K562 (cell line): ENCODE results near the gene CRYGB. TPM values are rescaled to one million over a fixed set of nuclear protein-coding genes. Genes with fewer than 3 reads are reported as not detected.
A peak's percentile ranks its signal among the peaks of the same experiment; 100 is the strongest.

Experiments
- ATAC-seq: fragments of 200-7000 bp; cut with Tn5 transposase; 3 replicates; pipeline ENCODE4 v1.9.1; 2020; ENCODE audit warnings: moderate library complexity
- BruUV-seq: library from RNA; stranded (reverse); fragments of 400-500 nt; replicated peaks from 2 replicates; lab custom pipeline; 2021; lab: Mats Ljungman, UMichigan
- CTCF ChIA-PET: fragments of 300-600 bp; formaldehyde crosslinking; extraction: SDS; loops from one replicate; lab custom pipeline; 2021; ENCODE audit warnings: low intra/inter-chr PET ratio; lab: Yijun Ruan, JAX
- POLR2A ChIA-PET: fragments of 300-600, 350-650 bp; sonication (Branson Sonifier 250); formaldehyde crosslinking; extraction: SDS; loops from one replicate; lab custom pipeline; 2021; ENCODE audit warnings: antibody characterized with exemption, inconsistent platforms; lab: Yijun Ruan, JAX
- DNase-seq, 4 experiments: peaks; one replicate each; pipeline versions ENCODE4 v3.0.0 to v3.0.0-alpha.2; 2011 to 2018; ENCODE audit warnings: low spot score in 3 of 4, mixed read lengths in 3 of 4; ENCODE audit errors: extremely low read depth in 1 of 4
- FAIRE-seq: peaks from 2 replicates; lab custom pipeline; 2011; peaks lifted over from hg19 to GRCh38; lab: Jason Lieb, UNC
- H2AFZ ChIP-seq: 2 replicates; pipeline ENCODE4 v1.6.0; 2011; ENCODE audit warnings: low read depth, low read length, control low read depth, inconsistent platforms
- H3K27ac ChIP-seq: fragments of 200-600 bp; 3 replicates; pipeline ENCODE4 v1.8.0; 2011; ENCODE audit warnings: low read depth, mild to moderate bottlenecking, control low read depth, inconsistent platforms, low read length, moderate library complexity, mixed read lengths; ENCODE audit errors: extremely low read depth
- H3K27me3 ChIP-seq, 2 experiments: fragments of 300-600 bp in 1 of 2; 2 replicates in 1 of 2; 3 replicates in 1 of 2; pipeline versions ENCODE4 v1.6.0 to v1.8.0; 2011; ENCODE audit warnings: inconsistent platforms in 2 of 2, low read length in 2 of 2, mild to moderate bottlenecking in 1 of 2, mixed read lengths in 1 of 2, moderate library complexity in 1 of 2; ENCODE audit not compliant: control insufficient read depth in 2 of 2, insufficient read depth in 2 of 2
- H3K36me3 ChIP-seq: fragments of 300-600 bp; 3 replicates; pipeline ENCODE4 v1.8.0; 2011; ENCODE audit warnings: mild to moderate bottlenecking, low read length, inconsistent platforms; ENCODE audit not compliant: control insufficient read depth, insufficient read depth
- H3K4me1 ChIP-seq, 2 experiments: fragments of 200-600 bp in 1 of 2; replicated peaks in 1 of 2; 2 replicates in 1 of 2; 3 replicates in 1 of 2; pipeline versions ENCODE4 v1.5.1 to v1.8.0; 2011; ENCODE audit warnings: inconsistent platforms in 2 of 2, low read length in 2 of 2, mild to moderate bottlenecking in 1 of 2, mixed read lengths in 1 of 2, moderate library complexity in 1 of 2; ENCODE audit not compliant: control insufficient read depth in 2 of 2, insufficient read depth in 2 of 2
- H3K4me2 ChIP-seq: 2 replicates; pipeline ENCODE4 v1.6.1; 2011; ENCODE audit warnings: low read length, control low read depth, inconsistent platforms, mixed read lengths; ENCODE audit not compliant: insufficient read depth
- H3K4me3 ChIP-seq: fragments of 200-600 bp; sonication (generic), shearing (Covaris generic); 2 replicates; pipeline ENCODE4 v1.5.1; 2016; ENCODE audit warnings: control low read depth, inconsistent platforms
- H3K79me2 ChIP-seq: fragments of 200-600 bp; 3 replicates; pipeline ENCODE4 v1.8.0; 2011; ENCODE audit warnings: low read length, inconsistent platforms; ENCODE audit not compliant: control insufficient read depth, insufficient read depth
- H3K9ac ChIP-seq, 2 experiments: 2 replicates each; pipeline versions ENCODE4 v1.6.0 to v1.6.1; 2011; ENCODE audit warnings: low read depth in 2 of 2, low read length in 2 of 2, control low read depth in 1 of 2, inconsistent platforms in 1 of 2, mild to moderate bottlenecking in 1 of 2, mixed read lengths in 1 of 2; ENCODE audit not compliant: insufficient read depth in 1 of 2
- H3K9me1 ChIP-seq: one replicate; pipeline ENCODE4 v1.6.0; 2011; ENCODE audit warnings: inconsistent platforms, mild to moderate bottlenecking, low read length, moderate library complexity; ENCODE audit not compliant: control insufficient read depth, insufficient read depth
- H3K9me3 ChIP-seq: replicated peaks from 2 replicates; pipeline ENCODE4 v1.5.1; 2011; ENCODE audit warnings: low read depth, low read length, inconsistent platforms; ENCODE audit not compliant: control insufficient read depth, insufficient read depth
- H4K20me1 ChIP-seq: replicated peaks from 2 replicates; pipeline ENCODE4 v1.6.1; 2011; ENCODE audit warnings: low read length, inconsistent platforms, mixed read lengths; ENCODE audit not compliant: control insufficient read depth, insufficient read depth
- MTA3 ChIP-seq: fragments of 450-650 bp; formaldehyde crosslinking; IDR thresholded peaks from 2 replicates; pipeline ENCODE4 v1.6.1; 2017; ENCODE audit warnings: mild to moderate bottlenecking, borderline replicate concordance
- POLR2AphosphoS2 ChIP-seq: IDR thresholded peaks from 2 replicates; pipeline ENCODE4 v1.6.1; 2012; ENCODE audit warnings: low read length, improper control_type of control experiment
- RBFOX2 ChIP-seq: fragments of 200-400 bp; formaldehyde crosslinking; IDR thresholded peaks from 2 replicates; pipeline ENCODE4 v1.6.1; 2017; ENCODE audit warnings: low read depth, mild to moderate bottlenecking, low read length, moderate library complexity
- REST ChIP-seq, 2 experiments: fragments of 450-650 bp; formaldehyde crosslinking in 1 of 2; IDR thresholded peaks; 2 replicates each; pipeline versions ENCODE4 v1.4.0 to v1.6.1; 2014 to 2020; ENCODE audit warnings: mild to moderate bottlenecking in 2 of 2, borderline replicate concordance in 1 of 2, low read depth in 1 of 2
- ZFPM2 ChIP-seq: fragments of 250-450 bp; sonication (Bioruptor Pico); IDR thresholded peaks from 2 replicates; pipeline ENCODE4 v1.5.1; 2022; ENCODE audit warnings: mild to moderate bottlenecking
- in situ Hi-C: fragments of 300-500 bp; cut with MboI; formaldehyde crosslinking; loops from 4 replicates; pipeline ENCODE4 v1.15.0; 2018; ENCODE audit warnings: inconsistent platforms, mixed read lengths
- intact Hi-C: fragments of 100-400 bp; cut with micrococcal nuclease; formaldehyde crosslinking; loops from 2 replicates; pipeline ENCODE4 v1.14.2; 2022
- polyA plus RNA-seq, 8 experiments: library from polyadenylated mRNA; depleted of rRNA in 4 of 8; stranded (reverse) in 5 of 8; unstranded in 3 of 8; fragments of >200 nt; fragmentation: Nextera tagmentation in 2 of 8; fragmentation: Illumina TruSeq in 1 of 8; extraction: Ambion mirVana in 2 of 8; extraction: Trizol in 1 of 8; gene quantifications; 2 replicates each; pipeline versions ENCODE4 v1.2.1 to v1.2.3, GENCODE V29; 2011 to 2014; ENCODE audit warnings: inconsistent platforms in 1 of 8, missing spikeins in 1 of 8
- total RNA-seq, 7 experiments: library from RNA; depleted of rRNA in 6 of 7; stranded (reverse); fragments of >200 nt in 6 of 7; fragmentation: Illumina TruSeq in 2 of 7; extraction: Trizol in 2 of 7; gene quantifications; 2 replicates each; pipeline versions ENCODE4 v1.2.1 to v1.2.3, GENCODE V29; 2011 to 2021; ENCODE audit warnings: low replicate concordance in 1 of 7

CRYGB gene
- total and polyA plus RNA-seq, 9 of the 15 experiments (the other 6 are each of a cell fraction or from before 2014, with no cell fraction given) = not detected

GRCh38 chr2:208147008-208147407 is 1.1 kb upstream of the CRYGB start:
- Histone ChIP-seq H3K79me2 (no peaks in the 10 kb centered on the region), H4K20me1 (no peaks in the 10 kb centered on the region)
- no peak for DNase-seq
- CTCF ChIA-PET = no interaction called here
- TF ChIP-seq RBFOX2 (no peak), REST (IDR thresholded peaks at IDR 0.05; ENCODE audit: borderline replicate concordance) (peak; percentile 14; the same call in 1 of the 2 replicates), REST (CRISPR knock-in tag; IDR thresholded peaks at IDR 0.05; ENCODE audit: low read depth) (no peak), POLR2AphosphoS2 (no peak), MTA3 (no peak), ZFPM2 (CRISPR knock-in tag) (no peak)
- TF ChIP-seq, all 486 proteins: peak for 1
- H3K9me3 ChIP-seq = no peaks in the 10 kb centered on the region
- H3K4me1 ChIP-seq = no peaks in the 10 kb centered on the region
- intact Hi-C loops (no loop called here), in situ Hi-C loops (no loop called here)
- no peaks in the 10 kb centered on the region for H3K9me1 ChIP-seq
- H3K4me2 ChIP-seq = no peak overlapping the region
- no peak overlapping the region for H3K27ac ChIP-seq
- no peak for FAIRE-seq
- H3K9ac ChIP-seq = no peak overlapping the region
- no peak overlapping the region for H3K4me3 ChIP-seq
- no TSS peak for BruUV-seq
- H3K36me3 ChIP-seq = no peaks in the 10 kb centered on the region
- no peak overlapping the region for H2AFZ ChIP-seq
- POLR2A ChIA-PET = no interaction called here
- H3K27me3 ChIP-seq = no peaks in the 10 kb centered on the region
- ATAC-seq = no peak
